Occipital lobe (tissue), 2 donors: ENCODE measurements around the gene ZEB2. TPM values are rescaled to one million over a fixed set of nuclear protein-coding genes. Genes with fewer than 3 reads are reported as not detected.

Source experiments
- DNase-seq: peaks from one replicate; lab custom pipeline; 2025; lab: John Stamatoyannopoulos, UW
- total RNA-seq: library from RNA; depleted of rRNA; stranded (reverse); fragments of >200 nt; gene quantifications from one replicate; pipeline ENCODE4 v1.2.3, GENCODE V29; 2014

ZEB2 gene
- total RNA-seq, 1 donor from 2014 or later, result 430 TPM

GRCh38 chr2:144426355-144426754, 93.6 kb downstream of the ZEB2 start:
- no peak for DNase-seq

GRCh38 chr2:144424559-144425240, 95.2 kb downstream of the ZEB2 start:
- DNase-seq, result no peak

- no peak for DNase-seq
Measured at GRCh38 chr2:144421606-144422510, 98.1 kb downstream of the ZEB2 start.

- DNase-seq, result no peak
Measured at GRCh38 chr2:144419218-144419617, 100.7 kb downstream of the ZEB2 start.

- no peak for DNase-seq
Measured at GRCh38 chr2:144415386-144415785, 104.5 kb downstream of the ZEB2 start.

GRCh38 chr2:144414324-144414845, 105.5 kb downstream of the ZEB2 start:
- no peak for DNase-seq

GRCh38 chr2:144412709-144413108, 107.2 kb downstream of the ZEB2 start:
- no peak for DNase-seq

GRCh38 chr2:144411473-144411872, 108.4 kb downstream of the ZEB2 start:
- no peak for DNase-seq

- DNase-seq, result no peak
Measured at GRCh38 chr2:144409241-144409640, 110.7 kb downstream of the ZEB2 start.

GRCh38 chr2:144407262-144407661, 112.7 kb downstream of the ZEB2 start:
- no peak for DNase-seq

GRCh38 chr2:144405982-144406788, 113.7 kb downstream of the ZEB2 start:
- no peak for DNase-seq

- no peak for DNase-seq
Measured at GRCh38 chr2:144405321-144405720, 114.6 kb downstream of the ZEB2 start.

- no peak for DNase-seq
Measured at GRCh38 chr2:144404586-144405314, 115.2 kb downstream of the ZEB2 start.

- DNase-seq, result no peak
Measured at GRCh38 chr2:144403933-144404332, 116.0 kb downstream of the ZEB2 start.

GRCh38 chr2:144402251-144402650, 117.7 kb downstream of the ZEB2 start:
- peak; percentile 40 for DNase-seq

GRCh38 chr2:144401036-144401435, 118.9 kb downstream of the ZEB2 start:
- DNase-seq, result no peak

GRCh38 chr2:144396318-144396717, 123.6 kb downstream of the ZEB2 start:
- no peak for DNase-seq

GRCh38 chr2:144390424-144391020, 129.4 kb downstream of the ZEB2 start:
- no peak for DNase-seq

- DNase-seq, result no peak
Measured at GRCh38 chr2:144389930-144390311, 130.0 kb downstream of the ZEB2 start.

- DNase-seq, result no peak
Measured at GRCh38 chr2:144389151-144389929, 130.6 kb downstream of the ZEB2 start.
